DMS 273 (cell line): ENCODE results near the gene ANKS6.

ENCODE experiments used
- DNase-seq: peaks from one replicate; lab custom pipeline; 2025; ENCODE audit not compliant: unreplicated experiment; lab: John Stamatoyannopoulos, UW

The ANKS6 gene

GRCh38 chr9:98796364-98797101, at the start of gene ANKS6:
Gene ANKS6, minus strand, starts transcription at chr9:98796555. Its CDS starts 64 bp downstream, at chr9:98796491.
- peak; percentile 95 for DNase-seq

GRCh38 chr9:98846081-98846480, 49.7 kb upstream of the ANKS6 start:
- no peak for DNase-seq

GRCh38 chr9:98842510-98842909, 46.2 kb upstream of the ANKS6 start:
- DNase-seq, result no peak

GRCh38 chr9:98839724-98840123, 43.4 kb upstream of the ANKS6 start:
- DNase-seq, result no peak

- DNase-seq, result no peak
Measured at GRCh38 chr9:98838868-98839565, 42.7 kb upstream of the ANKS6 start.

- DNase-seq, result peak; percentile 76
Measured at GRCh38 chr9:98838155-98838867, 42.0 kb upstream of the ANKS6 start.

GRCh38 chr9:98837516-98837915, 41.2 kb upstream of the ANKS6 start:
- DNase-seq, result no peak

- no peak for DNase-seq
Measured at GRCh38 chr9:98836206-98836605, 39.9 kb upstream of the ANKS6 start.

- DNase-seq, result no peak
Measured at GRCh38 chr9:98834386-98834785, 38.0 kb upstream of the ANKS6 start.

GRCh38 chr9:98833090-98833956, 37.0 kb upstream of the ANKS6 start:
- DNase-seq, result no peak

- no peak for DNase-seq
Measured at GRCh38 chr9:98832768-98833089, 36.4 kb upstream of the ANKS6 start.

- DNase-seq, result no peak
Measured at GRCh38 chr9:98831696-98832095, 35.3 kb upstream of the ANKS6 start.

GRCh38 chr9:98830554-98830953, 34.2 kb upstream of the ANKS6 start:
- DNase-seq, result no peak

- no peak for DNase-seq
Measured at GRCh38 chr9:98829766-98830165, 33.4 kb upstream of the ANKS6 start.

- DNase-seq, result no peak
Measured at GRCh38 chr9:98826716-98827115, 30.4 kb upstream of the ANKS6 start.

GRCh38 chr9:98825414-98825813, 29.1 kb upstream of the ANKS6 start:
- DNase-seq, result no peak

- DNase-seq, result peak; percentile 64
Measured at GRCh38 chr9:98823666-98824334, 27.4 kb upstream of the ANKS6 start.

- no peak for DNase-seq
Measured at GRCh38 chr9:98822661-98823060, 26.3 kb upstream of the ANKS6 start.

- DNase-seq, result peak; percentile 57
Measured at GRCh38 chr9:98821831-98822230, 25.5 kb upstream of the ANKS6 start.

- DNase-seq, result no peak
Measured at GRCh38 chr9:98819231-98819630, 22.9 kb upstream of the ANKS6 start.

- DNase-seq, result no peak
Measured at GRCh38 chr9:98818764-98819163, 22.4 kb upstream of the ANKS6 start.
